DND-41 (cell line): ENCODE data around the gene SZRD1.

Experiments used
- EZH2 ChIP-seq: IDR thresholded peaks from 3 replicates; pipeline ENCODE4 v1.6.1; 2012; ENCODE audit warnings: borderline replicate concordance, low read depth, mild to moderate bottlenecking, moderate library complexity, low read length, inconsistent platforms; ENCODE audit not compliant: severe bottlenecking
- TF ChIP-seq, protein P1 (sequence below): IDR thresholded peaks from 2 replicates; pipeline ENCODE4 v1.5.1; 2012; ENCODE audit warnings: borderline replicate concordance, low read length, moderate library complexity, mild to moderate bottlenecking; ENCODE audit not compliant: poor library complexity, severe bottlenecking; ENCODE audit errors: extremely low read depth

GRCh38 chr1:16367258-16367967 lies 371 bp downstream of the SZRD1 start:
- TF ChIP-seq, protein P1, sequence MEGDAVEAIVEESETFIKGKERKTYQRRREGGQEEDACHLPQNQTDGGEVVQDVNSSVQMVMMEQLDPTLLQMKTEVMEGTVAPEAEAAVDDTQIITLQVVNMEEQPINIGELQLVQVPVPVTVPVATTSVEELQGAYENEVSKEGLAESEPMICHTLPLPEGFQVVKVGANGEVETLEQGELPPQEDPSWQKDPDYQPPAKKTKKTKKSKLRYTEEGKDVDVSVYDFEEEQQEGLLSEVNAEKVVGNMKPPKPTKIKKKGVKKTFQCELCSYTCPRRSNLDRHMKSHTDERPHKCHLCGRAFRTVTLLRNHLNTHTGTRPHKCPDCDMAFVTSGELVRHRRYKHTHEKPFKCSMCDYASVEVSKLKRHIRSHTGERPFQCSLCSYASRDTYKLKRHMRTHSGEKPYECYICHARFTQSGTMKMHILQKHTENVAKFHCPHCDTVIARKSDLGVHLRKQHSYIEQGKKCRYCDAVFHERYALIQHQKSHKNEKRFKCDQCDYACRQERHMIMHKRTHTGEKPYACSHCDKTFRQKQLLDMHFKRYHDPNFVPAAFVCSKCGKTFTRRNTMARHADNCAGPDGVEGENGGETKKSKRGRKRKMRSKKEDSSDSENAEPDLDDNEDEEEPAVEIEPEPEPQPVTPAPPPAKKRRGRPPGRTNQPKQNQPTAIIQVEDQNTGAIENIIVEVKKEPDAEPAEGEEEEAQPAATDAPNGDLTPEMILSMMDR = peak; percentile 30
- TF ChIP-seq EZH2 = no peak
